NT2/D1 (cell line): ENCODE measurements around the gene GRM7.

Experiments used
- SUZ12 ChIP-seq: IDR thresholded peaks from 2 replicates; pipeline ENCODE4 v1.6.1; 2011; ENCODE audit not compliant: insufficient read length, insufficient read depth; ENCODE audit errors: extremely low read depth
- YY1 ChIP-seq: IDR thresholded peaks from 2 replicates; pipeline ENCODE4 v1.6.1; 2011; ENCODE audit not compliant: insufficient read length, insufficient read depth
- ZNF274 ChIP-seq: IDR thresholded peaks from 2 replicates; pipeline ENCODE4 v1.6.1; 2011; ENCODE audit warnings: mild to moderate bottlenecking, low read depth, low read length

GRCh38 chr3:7423036-7423435 lies 562.1 kb downstream of the GRM7 start:
- TF ChIP-seq YY1 (no peak), SUZ12 (no peak), ZNF274 (no peak)
